GM12878 (cell line): ENCODE measurements around the gene TOPBP1. TPM values are rescaled to one million over a fixed set of nuclear protein-coding genes. Genes with fewer than 3 reads are reported as not detected.

Source experiments
- ATF3 ChIP-seq: IDR thresholded peaks from 2 replicates; pipeline ENCODE4 v1.6.1; 2011; ENCODE audit warnings: low read depth, mild to moderate bottlenecking, low read length, moderate library complexity, borderline replicate concordance; ENCODE audit errors: extremely low read depth
- EGR1 ChIP-seq, 2 experiments: IDR thresholded peaks; 1 replicate in 1 of 2; 2 replicates in 1 of 2; pipeline ENCODE4 v1.6.1; 2011 to 2012; ENCODE audit warnings: low read depth in 2 of 2, low read length in 2 of 2, borderline replicate concordance in 1 of 2, mild to moderate bottlenecking in 1 of 2, moderate library complexity in 1 of 2
- FOS ChIP-seq: IDR thresholded peaks from 3 replicates; pipeline ENCODE4 v1.6.1; 2011; ENCODE audit warnings: borderline replicate concordance; ENCODE audit not compliant: insufficient read length; ENCODE audit errors: extremely low read depth
- IKZF1 ChIP-seq: fragments of 450-650 bp; conservative IDR thresholded peaks from 2 replicates; pipeline ENCODE4 v1.6.1; 2017; ENCODE audit warnings: antibody characterized with exemption, mild to moderate bottlenecking
- MEF2B ChIP-seq: fragments of 450-650 bp; IDR thresholded peaks from 2 replicates; pipeline ENCODE4 v1.6.1; 2018; ENCODE audit warnings: mild to moderate bottlenecking, moderate library complexity; ENCODE audit not compliant: partially characterized antibody, poor library complexity, severe bottlenecking
- RB1 ChIP-seq: fragments of 450-650 bp; formaldehyde crosslinking; IDR thresholded peaks from 2 replicates; pipeline ENCODE4 v1.6.1; 2017; ENCODE audit warnings: mild to moderate bottlenecking, borderline replicate concordance
- RELA ChIP-seq: fragments of 450-650 bp; IDR thresholded peaks from 2 replicates; pipeline ENCODE4 v1.8.0; 2014; ENCODE audit warnings: borderline replicate concordance; ENCODE audit not compliant: partially characterized antibody
- TCF3 ChIP-seq: IDR thresholded peaks from 2 replicates; pipeline ENCODE4 v1.6.1; 2012; ENCODE audit warnings: low read depth, mild to moderate bottlenecking, low read length, borderline replicate concordance; ENCODE audit not compliant: insufficient read depth
- USF1 ChIP-seq: IDR thresholded peaks from 2 replicates; pipeline ENCODE4 v1.6.1; 2011; ENCODE audit warnings: borderline replicate concordance, low read depth, mild to moderate bottlenecking, moderate library complexity, mixed read lengths, low read length; ENCODE audit not compliant: insufficient read depth; ENCODE audit errors: extremely low read length
- polyA plus RNA-seq, 11 experiments: library from polyadenylated mRNA; depleted of rRNA in 4 of 11; unstranded in 6 of 11; stranded (reverse) in 5 of 11; fragments of >200 nt; fragmentation: Nextera tagmentation in 4 of 11; fragmentation: Illumina TruSeq in 1 of 11; extraction: Ambion mirVana in 4 of 11; extraction: Trizol in 1 of 11; gene quantifications; 1 replicate in 1 of 11; 2 replicates in 10 of 11; pipeline versions ENCODE4 v1.2.1 to v1.2.3, GENCODE V29; 2011 to 2016; ENCODE audit warnings: inconsistent platforms in 2 of 11, missing spikeins in 2 of 11, low read depth in 1 of 11
- total RNA-seq, 4 experiments: library from RNA; depleted of rRNA in 3 of 4; stranded (reverse); fragments of >200 nt in 3 of 4; fragmentation: Illumina TruSeq in 1 of 4; extraction: Trizol in 1 of 4; gene quantifications; 2 replicates each; pipeline versions ENCODE4 v1.2.1 to v1.2.3, GENCODE V29; 2013 to 2021
- TF ChIP-seq, protein P1 (sequence below): IDR thresholded peaks from 2 replicates; pipeline ENCODE4 v1.6.1; 2011; ENCODE audit warnings: borderline replicate concordance, low read depth, mild to moderate bottlenecking, moderate library complexity, low read length; ENCODE audit not compliant: insufficient read depth, poor library complexity, severe bottlenecking
- TF ChIP-seq, protein P2 (sequence below), 3 experiments: IDR thresholded peaks in 2 of 3; conservative IDR thresholded peaks in 1 of 3; 2 replicates each; pipeline ENCODE4 v1.5.1; 2011; ENCODE audit warnings: low read depth in 3 of 3, low read length in 3 of 3, mild to moderate bottlenecking in 3 of 3, control low read depth in 2 of 3, moderate library complexity in 2 of 3, inconsistent platforms in 1 of 3, mixed read lengths in 1 of 3; ENCODE audit not compliant: control insufficient read depth in 2 of 3, insufficient read depth in 1 of 3; ENCODE audit errors: extremely low read depth in 1 of 3

Gene TOPBP1
- total and polyA plus RNA-seq, 10 of the 15 experiments (the other 5 are each of a cell fraction or from before 2014, with no cell fraction given) = 18.3 to 99.3 (median 61.5) TPM

- TF ChIP-seq, protein P1, sequence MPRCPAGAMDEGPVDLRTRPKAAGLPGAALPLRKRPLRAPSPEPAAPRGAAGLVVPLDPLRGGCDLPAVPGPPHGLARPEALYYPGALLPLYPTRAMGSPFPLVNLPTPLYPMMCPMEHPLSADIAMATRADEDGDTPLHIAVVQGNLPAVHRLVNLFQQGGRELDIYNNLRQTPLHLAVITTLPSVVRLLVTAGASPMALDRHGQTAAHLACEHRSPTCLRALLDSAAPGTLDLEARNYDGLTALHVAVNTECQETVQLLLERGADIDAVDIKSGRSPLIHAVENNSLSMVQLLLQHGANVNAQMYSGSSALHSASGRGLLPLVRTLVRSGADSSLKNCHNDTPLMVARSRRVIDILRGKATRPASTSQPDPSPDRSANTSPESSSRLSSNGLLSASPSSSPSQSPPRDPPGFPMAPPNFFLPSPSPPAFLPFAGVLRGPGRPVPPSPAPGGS = no peak
- TF ChIP-seq RELA = no peak
- TF ChIP-seq USF1 = no peak
- TF ChIP-seq TCF3 = no peak
- no peak for TF ChIP-seq EGR1 (IDR thresholded peaks at IDR 0.05; ENCODE audit: borderline replicate concordance in 1 of 2, low read depth in 2 of 2, low read length in 2 of 2)
- no peak for TF ChIP-seq RB1
- TF ChIP-seq ATF3 = no peak
- TF ChIP-seq MEF2B = no peak
- TF ChIP-seq FOS = no peak
- TF ChIP-seq, protein P2, sequence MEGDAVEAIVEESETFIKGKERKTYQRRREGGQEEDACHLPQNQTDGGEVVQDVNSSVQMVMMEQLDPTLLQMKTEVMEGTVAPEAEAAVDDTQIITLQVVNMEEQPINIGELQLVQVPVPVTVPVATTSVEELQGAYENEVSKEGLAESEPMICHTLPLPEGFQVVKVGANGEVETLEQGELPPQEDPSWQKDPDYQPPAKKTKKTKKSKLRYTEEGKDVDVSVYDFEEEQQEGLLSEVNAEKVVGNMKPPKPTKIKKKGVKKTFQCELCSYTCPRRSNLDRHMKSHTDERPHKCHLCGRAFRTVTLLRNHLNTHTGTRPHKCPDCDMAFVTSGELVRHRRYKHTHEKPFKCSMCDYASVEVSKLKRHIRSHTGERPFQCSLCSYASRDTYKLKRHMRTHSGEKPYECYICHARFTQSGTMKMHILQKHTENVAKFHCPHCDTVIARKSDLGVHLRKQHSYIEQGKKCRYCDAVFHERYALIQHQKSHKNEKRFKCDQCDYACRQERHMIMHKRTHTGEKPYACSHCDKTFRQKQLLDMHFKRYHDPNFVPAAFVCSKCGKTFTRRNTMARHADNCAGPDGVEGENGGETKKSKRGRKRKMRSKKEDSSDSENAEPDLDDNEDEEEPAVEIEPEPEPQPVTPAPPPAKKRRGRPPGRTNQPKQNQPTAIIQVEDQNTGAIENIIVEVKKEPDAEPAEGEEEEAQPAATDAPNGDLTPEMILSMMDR (IDR thresholded peaks at IDR 0.05 in 2 of 3, conservative IDR thresholded peaks at IDR 0.05 in 1 of 3; ENCODE audit: control insufficient read depth in 2 of 3, extremely low read depth in 1 of 3, insufficient read depth in 1 of 3, low read depth in 3 of 3, low read length in 3 of 3) = no peak
- TF ChIP-seq IKZF1 = no peak
These were observed 17.0 kb downstream of the TOPBP1 start (continued) for GRCh38 chr3:133644768-133645167.
